ENCODE measurements around the gene PRKN.

The PRKN gene

GRCh38 chr6:162463576-162463975, 264.0 kb downstream of the PRKN start:
- TF ChIP-seq SPI1 (IDR thresholded peaks at IDR 0.05; ENCODE audit: borderline replicate concordance, low read depth) (no peak), POLR2AphosphoS5 (IDR thresholded peaks at IDR 0.05; ENCODE audit: low read depth) (no peak), CTCF (IDR thresholded peaks at IDR 0.05; ENCODE audit: insufficient read depth, low read length) (no peak), REST (IDR thresholded peaks at IDR 0.05; ENCODE audit: insufficient replicate concordance, low read depth) (no peak), GABPA (IDR thresholded peaks at IDR 0.05; ENCODE audit: low read depth) (no peak)
- H3K27ac ChIP-seq (replicated peaks) = no peak overlapping the region

GRCh38 chr6:162459985-162460384, 267.6 kb downstream of the PRKN start:
- Histone ChIP-seq H3K27me3 (ENCODE audit: insufficient read depth, poor library complexity, severe bottlenecking) (no peaks in the 10 kb centered on the region), H3K4me3 (replicated peaks; ENCODE audit: insufficient read depth, low read length) (no peak overlapping the region), H3K27ac (replicated peaks) (no peak overlapping the region)
- DNase-seq (ENCODE audit: low read depth in 1 of 2, low spot score in 1 of 2) = no peak
- no peak for TF ChIP-seq CTCF (IDR thresholded peaks at IDR 0.05; ENCODE audit: insufficient read depth, low read length)
- no peak for TF ChIP-seq GABPA (IDR thresholded peaks at IDR 0.05; ENCODE audit: low read depth)
- no peak for TF ChIP-seq REST (IDR thresholded peaks at IDR 0.05; ENCODE audit: insufficient replicate concordance, low read depth)
- no peak for TF ChIP-seq SPI1 (IDR thresholded peaks at IDR 0.05; ENCODE audit: borderline replicate concordance, low read depth)

More at GRCh38 chr6:162463576-162463975, 264.0 kb downstream of the PRKN start:
- no peak for DNase-seq (ENCODE audit: low read depth in 1 of 2, low spot score in 1 of 2)
- no peaks in the 10 kb centered on the region for H3K27me3 ChIP-seq (ENCODE audit: insufficient read depth, poor library complexity, severe bottlenecking)
- no peak overlapping the region for H3K4me3 ChIP-seq (replicated peaks; ENCODE audit: insufficient read depth, low read length)

GRCh38 chr6:162450358-162450757, 277.2 kb downstream of the PRKN start:
- no peaks in the 10 kb centered on the region for H3K27me3 ChIP-seq (ENCODE audit: insufficient read depth, poor library complexity, severe bottlenecking)
- DNase-seq (ENCODE audit: low read depth in 1 of 2, low spot score in 1 of 2) = no peak
- TF ChIP-seq CTCF (IDR thresholded peaks at IDR 0.05; ENCODE audit: insufficient read depth, low read length) = no peak
- TF ChIP-seq REST (IDR thresholded peaks at IDR 0.05; ENCODE audit: insufficient replicate concordance, low read depth) = no peak
- no peak for TF ChIP-seq POLR2AphosphoS5 (IDR thresholded peaks at IDR 0.05; ENCODE audit: low read depth)
- no peak for TF ChIP-seq SPI1 (IDR thresholded peaks at IDR 0.05; ENCODE audit: borderline replicate concordance, low read depth)
- no peak for TF ChIP-seq GABPA (IDR thresholded peaks at IDR 0.05; ENCODE audit: low read depth)
- no peak overlapping the region for H3K4me3 ChIP-seq (replicated peaks; ENCODE audit: insufficient read depth, low read length)
- no peak overlapping the region for H3K27ac ChIP-seq (replicated peaks)
